GM19397 (cell line): ENCODE measurements around the gene RPS6KA3.
"Not testable (repeated sequence)": the region's sequence is repeated elsewhere in the genome, so short reads cannot be mapped to it uniquely, and the experiment has no call there.

Experiments
- ATAC-seq: cut with Tn5 transposase; IDR thresholded peaks from one replicate; pipeline ENCODE4 v1.9.1; 2021; ENCODE audit warnings: mild to moderate bottlenecking, moderate library complexity; ENCODE audit not compliant: unreplicated experiment

Gene RPS6KA3

DNA sequence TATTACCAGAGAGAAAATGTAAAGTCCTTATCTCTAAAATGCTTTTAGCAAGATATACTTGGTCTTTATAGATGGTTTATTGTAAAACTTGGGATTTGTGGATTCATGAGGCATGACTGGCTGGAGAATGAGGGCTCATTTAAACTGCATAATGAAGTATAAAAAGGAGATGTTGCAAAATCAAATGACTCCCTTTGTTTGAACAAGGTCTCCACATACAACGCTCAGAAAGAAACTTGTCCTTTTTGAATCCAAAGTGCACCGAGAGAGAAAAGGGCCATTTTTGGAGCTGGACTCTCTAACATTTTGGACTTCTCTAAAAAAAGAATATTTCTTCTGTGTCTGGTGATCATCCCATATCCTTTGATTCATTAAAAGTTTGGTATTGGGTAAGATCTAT lies 117.4 kb downstream of the RPS6KA3 start:
- no peak for ATAC-seq

DNA sequence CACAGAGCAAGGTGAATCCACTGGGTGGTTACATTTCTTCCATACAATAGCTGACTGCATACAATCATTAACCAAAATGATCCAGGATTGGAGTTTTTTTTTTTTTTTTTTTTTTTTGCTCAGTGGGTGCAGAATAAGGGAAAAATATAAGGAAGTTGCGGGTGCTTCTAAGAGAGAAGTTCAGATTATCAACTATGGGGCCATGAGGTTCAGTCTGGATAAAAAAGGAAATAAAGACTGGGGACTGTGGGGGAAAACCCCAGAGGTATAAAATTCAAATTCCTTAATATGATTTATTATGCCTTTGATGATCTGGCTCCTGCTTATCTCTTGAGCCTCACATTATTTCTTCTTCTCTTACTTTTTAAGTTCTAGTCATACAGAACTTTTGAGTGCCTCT lies 119.1 kb downstream of the RPS6KA3 start:
- no peak for ATAC-seq

DNA sequence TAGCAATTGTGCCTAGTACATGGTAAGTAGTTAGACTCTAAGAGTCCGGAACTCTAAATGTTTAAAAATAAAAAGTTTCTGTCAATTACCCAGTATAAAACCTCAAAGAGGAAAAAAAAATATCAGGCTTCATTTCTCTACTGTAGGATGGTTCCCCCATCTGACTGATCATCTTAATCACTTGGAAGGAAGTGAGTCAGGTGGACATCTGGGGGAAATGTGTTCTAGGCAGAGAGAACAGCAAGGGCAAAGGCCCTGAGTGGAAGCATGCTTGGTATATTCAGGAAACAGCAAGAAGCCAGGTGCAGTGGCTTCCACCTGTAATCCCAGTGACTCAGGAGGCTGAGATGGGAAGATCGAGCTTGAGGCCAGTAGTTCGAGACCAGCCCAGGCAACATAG lies 122.2 kb downstream of the RPS6KA3 start:
- ATAC-seq: no peak

DNA sequence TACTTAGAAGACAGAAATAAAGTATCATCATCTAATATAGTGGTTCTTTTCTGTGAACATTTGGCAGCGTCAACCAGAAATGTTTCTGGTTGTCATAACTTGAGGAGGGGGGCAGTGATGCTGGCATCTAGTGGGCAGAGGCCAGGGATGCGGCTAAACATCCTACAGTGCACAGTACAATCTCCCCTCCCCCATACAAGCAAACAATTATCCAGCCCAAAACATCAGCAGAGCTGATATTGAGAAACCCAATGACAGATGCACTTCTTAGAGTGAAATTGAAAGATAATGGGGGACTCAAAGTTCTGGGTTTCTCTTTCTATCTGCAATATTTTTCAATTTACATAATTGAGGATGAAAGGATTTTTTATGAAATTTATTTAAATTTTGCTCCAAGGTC lies 123.1 kb downstream of the RPS6KA3 start:
- ATAC-seq: no peak

DNA sequence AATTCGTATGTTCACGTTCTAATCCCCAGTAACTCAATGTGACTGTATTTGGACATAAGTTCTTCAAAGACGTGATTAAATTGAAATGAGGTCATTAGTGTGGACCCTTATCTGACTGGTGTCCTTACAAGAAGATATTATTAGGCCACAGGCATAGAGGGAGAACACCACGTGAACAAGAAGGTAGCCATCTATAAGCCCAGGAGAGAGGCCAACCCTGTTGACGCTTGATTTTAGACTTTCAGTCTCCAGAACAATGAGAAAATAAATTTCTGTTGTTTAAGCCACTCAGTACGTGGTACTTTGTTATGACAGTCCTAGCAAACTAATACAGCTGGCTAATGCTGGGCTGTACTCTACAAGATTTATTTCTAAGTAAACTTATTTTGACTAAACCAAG lies 123.6 kb downstream of the RPS6KA3 start:
- ATAC-seq: no peak

DNA sequence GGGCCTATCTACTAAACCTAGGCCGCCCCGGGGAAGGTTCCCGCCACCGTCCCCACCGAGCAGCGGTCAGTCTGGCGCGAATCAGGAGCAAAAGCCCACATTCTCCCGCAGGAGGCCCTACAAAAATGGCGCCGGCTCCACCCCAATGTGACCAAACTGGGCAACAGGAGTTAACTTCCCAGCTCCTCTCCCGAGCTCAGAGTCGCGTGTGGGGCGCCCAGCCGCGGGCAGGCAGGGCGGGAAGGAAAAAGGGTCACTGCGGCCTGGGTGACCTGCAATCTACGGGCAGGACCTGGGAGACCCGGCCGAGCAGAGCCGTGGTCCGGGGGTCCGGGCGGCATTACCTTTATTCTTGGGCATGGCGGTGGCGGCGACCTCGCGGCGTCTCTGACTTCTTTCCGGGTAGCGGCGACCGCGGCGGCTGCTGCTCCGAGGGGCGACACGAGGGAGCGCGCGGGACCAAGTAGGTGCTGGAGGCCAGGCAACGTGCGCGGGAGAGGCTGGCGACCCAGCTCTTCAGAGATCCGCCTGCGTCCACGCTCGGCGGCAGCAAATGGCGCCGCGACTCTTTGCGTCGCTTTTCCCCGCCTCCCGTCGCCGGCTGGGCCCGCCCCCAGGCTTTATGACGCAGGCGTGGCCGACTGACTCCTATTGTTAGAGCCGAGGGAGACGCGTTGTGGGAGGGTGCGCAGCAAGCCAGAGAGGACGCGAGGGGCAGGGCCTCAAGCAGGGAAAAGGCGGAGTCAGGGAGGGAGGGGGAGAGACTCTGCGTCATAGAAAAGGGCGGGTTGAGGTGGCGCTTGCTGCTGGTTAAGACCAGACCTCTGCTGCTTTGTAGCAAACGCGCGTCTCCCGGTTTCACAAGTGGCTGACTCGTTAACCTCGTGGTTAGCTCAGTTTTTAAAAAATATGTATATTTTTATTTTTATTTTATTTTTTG lies 125.2 kb downstream of the RPS6KA3 start, which contains the start of gene EIF1AX:
Gene EIF1AX (minus strand): TSS at position 558 of the 940 bp plus-strand sequence. CDS start 198 bp downstream, at position 360.
- ATAC-seq: peak; percentile 99

DNA sequence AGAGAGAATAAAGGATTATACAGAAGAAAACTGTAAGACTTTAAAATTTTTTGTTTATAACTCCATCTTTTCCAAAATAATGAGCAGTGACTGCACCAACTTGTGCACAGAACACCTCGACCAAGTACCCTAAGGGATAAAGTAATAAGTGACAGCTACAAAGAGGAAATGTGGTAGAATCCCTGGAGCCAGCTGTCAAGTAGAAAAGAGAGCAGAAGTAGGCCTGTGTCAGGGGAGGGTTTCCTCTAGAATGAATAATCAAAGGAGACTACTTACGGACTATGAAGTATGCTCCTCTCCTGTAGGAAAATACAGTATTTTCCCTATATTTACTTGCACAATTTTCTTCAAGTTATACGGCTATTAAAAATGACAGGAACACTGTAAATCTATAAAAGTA lies 126.3 kb downstream of the RPS6KA3 start:
- no peak for ATAC-seq

DNA sequence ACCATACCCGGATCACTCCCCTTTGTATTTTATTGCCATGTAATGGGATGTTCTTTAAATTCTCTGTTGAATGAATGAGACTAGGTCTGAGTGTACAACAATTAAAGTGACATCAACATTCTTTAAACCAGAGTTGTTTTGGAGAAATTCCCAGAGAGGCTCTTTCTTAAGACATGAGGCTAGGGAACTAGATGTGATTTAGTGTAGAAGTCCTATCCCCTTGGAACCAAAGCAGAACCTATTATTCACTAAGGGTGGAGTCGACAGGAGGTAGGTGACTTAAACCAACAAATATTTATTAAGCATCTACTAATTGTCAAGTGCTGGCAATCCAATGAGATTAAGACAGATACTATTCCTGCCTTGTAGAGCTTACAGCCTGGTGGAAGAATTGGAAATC lies 126.7 kb downstream of the RPS6KA3 start:
- no peak for ATAC-seq

DNA sequence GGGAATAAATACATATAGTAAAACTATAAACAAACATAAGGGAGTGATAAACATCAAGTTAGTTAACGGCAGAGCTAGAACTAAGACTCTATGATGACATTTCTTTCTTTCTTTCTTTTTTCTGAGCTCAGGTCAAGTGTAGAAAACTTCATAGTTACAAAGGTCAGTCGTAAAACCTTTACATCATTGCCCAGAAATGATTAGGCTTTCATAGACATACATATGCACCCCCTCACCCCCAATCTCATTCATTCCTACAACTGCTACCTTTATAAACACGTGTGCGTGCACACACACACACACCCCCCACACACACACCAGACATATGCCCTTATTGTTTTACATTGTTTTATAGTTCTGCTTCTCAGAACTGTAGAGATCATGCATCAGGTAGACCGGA lies 130.8 kb downstream of the RPS6KA3 start:
- ATAC-seq: no peak

DNA sequence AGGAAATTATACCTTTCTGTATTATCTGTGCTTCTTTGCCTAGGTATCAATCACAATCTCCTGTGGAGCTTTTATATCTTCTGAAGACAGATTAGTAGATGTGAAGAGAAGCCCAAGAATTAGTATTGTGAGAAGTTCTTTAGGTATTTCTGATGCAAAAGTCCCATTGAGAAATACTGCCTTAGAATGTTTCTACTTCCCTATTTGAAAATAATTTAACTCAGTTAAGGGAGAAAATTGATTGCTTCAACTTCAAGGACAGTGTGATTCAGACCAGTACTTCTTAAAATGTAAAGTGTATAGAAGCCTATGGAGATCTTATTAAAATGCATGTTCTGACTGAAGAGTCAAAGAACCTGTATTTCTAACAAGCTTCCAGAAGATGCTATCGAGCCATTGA lies 134.0 kb downstream of the RPS6KA3 start:
- ATAC-seq: no peak

DNA sequence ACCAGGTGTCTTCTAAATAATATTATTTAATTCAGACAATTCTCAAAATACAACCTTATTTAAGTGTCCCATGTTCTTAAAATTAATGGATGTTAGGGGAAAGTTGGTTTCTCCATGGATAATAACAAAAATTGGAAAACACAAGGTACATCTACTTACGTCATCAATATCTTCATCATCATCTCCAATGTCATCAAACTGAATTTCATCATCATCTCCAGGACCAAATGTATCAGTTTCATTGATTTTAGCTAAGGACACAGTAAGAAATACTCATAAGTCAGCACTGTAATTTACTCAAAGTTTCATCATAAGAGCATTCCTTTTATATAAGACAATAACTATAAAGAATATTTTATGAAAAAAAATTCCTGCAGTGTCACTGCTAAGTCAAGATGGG lies 136.4 kb downstream of the RPS6KA3 start:
- ATAC-seq: no peak

DNA sequence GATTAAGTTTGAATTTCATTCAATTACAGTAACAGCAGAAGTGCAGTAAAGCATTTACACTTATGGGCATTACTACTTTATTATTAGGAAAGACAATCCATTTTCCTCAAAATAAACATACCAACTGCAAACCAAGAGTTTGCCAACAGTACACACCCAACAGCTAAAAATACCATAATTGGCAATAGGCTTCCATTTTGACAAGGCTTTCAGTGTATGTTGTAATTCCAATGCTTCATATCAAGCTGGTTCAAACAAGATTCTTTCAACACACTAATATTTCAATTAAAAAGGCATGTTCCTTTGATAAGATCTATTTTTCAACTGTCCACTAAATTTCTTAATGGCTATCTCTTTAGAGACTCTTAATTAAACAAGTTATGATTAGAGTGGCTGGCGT lies 137.2 kb downstream of the RPS6KA3 start:
- ATAC-seq: no peak

DNA sequence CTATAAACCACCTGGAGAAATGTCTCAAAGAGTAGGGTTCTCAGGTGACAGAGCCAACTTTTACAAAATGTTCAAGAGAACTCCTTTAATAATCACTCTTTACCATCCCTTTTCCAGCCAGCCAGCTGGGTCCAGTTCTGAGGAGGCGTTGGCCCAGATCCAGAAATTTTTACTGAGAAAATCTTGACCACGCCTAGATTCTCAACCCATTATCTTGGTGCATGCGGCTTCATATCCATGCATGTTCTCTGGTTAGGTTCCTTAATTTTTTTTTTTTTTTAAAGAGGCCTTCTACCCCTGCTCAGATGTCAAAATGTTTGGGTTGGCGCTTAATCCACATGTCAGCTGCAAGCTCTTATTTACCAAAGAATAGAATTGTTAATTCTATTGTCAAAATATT lies 138.0 kb downstream of the RPS6KA3 start:
- no peak for ATAC-seq

DNA sequence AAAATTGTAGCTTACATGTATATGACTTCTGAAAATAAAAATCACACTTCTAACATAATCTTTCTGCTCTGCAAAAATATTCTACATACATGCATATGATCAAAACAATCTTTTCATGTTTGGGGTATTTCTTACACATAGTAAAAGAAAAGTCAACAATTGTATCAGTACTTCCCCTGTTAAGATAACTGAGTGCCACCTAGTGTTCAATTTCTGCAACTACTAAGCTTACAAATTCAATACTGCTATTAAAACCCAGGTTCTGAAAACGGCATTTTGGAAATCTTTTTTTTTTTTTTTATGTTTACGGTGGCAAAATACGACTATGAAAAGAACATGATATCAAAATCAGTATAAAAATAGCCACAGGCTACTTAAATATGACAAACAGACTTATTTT lies 139.3 kb downstream of the RPS6KA3 start:
- ATAC-seq: not testable (repeated sequence)

DNA sequence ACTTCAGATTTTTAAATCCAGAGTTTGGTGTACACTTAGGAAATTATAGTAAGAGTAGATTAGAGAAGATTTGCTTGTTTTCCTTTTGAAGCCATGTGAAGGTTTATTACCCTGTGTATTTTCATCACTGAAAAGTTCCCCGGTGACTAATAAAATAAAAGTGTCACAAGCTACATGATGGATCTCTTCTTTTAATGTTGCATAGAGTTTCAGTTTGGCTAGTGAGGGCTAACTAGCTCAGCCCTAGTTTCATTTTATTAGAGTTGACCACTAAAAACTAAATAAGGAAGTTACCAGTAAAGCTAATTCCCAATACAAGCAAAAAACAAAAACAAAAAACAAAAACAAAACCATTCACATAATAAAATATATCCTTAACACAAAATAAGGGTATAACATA lies 139.9 kb downstream of the RPS6KA3 start:
- ATAC-seq: not testable (repeated sequence)

DNA sequence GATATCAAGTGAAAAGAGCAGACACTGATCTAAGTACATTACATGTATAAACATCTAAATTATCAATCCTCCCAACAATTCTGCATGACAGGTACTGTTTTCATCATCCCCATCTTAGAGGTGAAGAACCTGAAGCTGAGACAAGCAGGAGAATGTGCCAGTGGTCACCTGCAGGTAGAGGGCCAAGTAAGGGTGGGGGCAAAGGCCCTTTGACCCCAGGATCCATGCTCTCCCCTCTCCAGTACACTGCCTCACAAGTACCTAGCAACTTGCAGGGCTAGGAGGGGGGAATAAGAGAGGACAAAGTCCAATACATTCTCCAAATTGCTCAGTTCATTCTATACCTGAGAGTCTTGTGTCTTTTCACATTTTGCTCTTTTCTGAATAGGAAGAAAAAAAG lies 141.7 kb downstream of the RPS6KA3 start:
- no peak for ATAC-seq

DNA sequence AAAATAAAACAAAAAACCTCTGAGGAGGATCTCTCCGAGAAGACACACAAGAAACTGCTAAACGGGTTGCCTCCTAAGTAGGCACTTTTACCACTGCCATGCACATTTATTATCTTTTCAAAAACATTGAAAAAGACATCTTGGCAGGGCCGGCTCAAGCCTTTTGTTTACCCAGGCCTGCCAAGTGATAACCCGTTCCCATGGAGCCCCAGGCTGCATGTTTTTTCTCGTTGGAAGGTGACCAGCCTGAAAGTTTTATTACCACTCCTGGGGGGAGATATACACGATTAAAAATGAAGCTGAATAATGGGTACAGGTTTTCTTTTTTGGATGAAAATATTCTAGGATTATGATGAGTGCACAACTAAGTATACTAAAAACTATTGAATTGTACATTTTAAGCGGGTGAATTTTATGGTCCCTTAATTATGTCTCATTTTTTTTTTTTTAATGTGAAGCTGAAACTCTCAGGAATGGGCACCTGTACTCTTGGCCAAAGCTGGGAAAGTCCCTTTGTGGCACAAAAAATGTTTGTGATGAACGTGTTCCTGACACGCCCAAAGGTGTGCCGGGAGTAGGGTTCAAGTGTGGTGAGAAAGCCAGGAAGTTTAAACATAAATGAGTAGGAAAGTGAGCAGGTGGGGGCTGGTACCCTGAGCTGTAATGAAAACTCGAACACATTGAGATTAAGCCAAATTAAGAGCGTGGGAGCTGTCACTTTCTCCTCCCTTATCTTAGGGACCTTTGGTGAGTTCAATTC lies 148.5 kb downstream of the RPS6KA3 start:
- no peak for ATAC-seq

DNA sequence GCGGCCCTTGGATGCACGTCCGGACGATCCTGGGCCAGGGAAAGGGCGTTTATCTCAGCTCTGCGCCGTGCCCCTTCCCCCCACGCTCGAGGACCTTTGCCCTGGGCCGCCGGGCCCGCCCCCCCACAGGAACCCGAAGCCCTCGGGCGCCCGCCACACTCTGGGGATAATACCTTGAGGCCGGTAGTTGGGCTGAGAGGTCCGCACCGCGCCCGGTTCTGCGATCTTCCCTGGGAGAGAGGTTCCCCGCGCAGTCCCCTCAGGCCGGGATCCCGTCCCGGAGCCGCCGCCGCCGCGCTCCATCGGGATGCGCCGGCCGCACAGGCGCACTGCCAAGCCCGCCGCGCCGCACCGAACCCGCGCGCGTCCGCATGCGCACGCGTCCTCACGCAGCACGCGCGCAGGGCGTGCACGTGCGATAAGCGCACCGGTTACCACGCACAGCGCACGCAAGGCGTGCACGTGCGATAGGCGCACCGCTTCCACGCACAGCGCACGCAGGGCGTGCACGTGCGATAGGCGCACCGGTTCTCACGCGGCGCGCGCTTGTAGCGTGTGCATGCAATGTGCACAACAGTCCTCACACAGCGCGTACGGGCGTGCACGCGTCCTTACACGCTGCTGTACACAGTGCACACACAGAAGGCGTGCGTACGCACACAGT lies 150.0 kb downstream of the RPS6KA3 start, which contains the start of gene MAP7D2:
Gene MAP7D2 (minus strand): TSS at position 331 of the 664 bp plus-strand sequence. CDS start 28 bp downstream, at position 303.
- no peak for ATAC-seq

DNA sequence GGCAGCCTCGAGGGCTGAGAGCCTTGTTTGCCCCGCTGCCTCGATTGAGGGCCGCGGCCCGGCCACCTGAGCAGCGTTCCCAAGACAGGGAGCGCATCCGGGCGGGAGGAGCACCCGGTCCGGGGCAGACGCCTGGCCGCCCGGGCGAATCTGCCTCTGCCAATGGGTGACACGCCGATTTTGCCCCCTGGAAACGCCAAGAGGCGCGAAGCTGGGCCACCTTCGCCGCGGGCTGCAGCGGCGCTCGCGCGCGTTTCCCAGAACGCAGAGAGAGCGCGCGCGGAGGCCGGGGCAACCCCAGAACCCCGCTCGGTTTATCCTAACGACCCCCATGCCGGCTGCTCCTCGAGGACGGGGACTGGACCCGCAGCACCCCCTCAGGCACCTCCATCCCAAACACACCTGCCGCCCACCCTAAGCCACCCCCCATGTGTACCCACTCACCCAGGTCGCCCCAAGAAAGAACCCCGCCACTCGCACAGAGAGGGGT lies 150.6 kb downstream of the RPS6KA3 start:
- no peak for ATAC-seq

DNA sequence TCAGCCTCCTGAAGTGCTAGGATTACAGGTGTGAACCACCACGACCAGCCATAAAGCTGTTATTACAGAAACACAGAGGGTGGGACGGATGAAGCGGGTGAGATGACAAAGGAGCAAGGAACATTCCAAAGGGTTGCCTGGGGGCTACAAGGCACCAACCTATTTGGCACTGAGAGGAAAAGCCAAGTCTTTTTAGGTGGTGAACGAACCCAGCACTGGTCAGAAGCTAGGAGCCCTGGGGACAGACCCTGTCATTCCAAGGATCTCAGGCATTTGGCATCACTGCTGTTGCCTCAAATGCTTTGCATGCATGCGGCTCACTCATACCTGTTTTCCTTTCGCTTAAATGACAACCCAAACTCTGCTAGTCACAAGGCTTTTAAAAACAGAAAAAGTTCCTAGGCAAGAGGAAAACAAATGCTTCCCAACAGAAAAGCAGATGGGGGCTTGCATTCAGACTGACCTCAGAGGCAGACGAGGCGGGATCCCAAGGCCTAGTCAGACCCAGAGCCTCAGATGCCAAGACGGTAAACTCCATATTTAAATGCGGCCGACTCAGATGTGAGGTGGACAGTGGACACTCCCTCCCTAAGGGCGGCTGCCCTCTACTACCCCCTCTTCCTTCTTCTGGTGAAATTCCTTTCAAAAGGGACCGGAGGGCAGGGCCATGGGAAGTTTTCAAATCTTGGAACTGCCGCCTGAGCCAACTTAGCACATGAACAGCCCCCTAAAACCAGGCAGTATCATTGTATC lies 154.5 kb downstream of the RPS6KA3 start:
- ATAC-seq: no peak
